Neural progenitor cell (in vitro differentiated cells): ENCODE measurements around the gene RIC8B. TPM values are rescaled to one million over a fixed set of nuclear protein-coding genes. Genes with fewer than 3 reads are reported as not detected.

Source experiments
- DNase-seq: peaks from one replicate; pipeline ENCODE4 v3.0.0-alpha.2; 2016; ENCODE audit warnings: low spot score
- H2AFZ ChIP-seq: fragments of 200-600 bp; sonication (generic); replicated peaks from 2 replicates; pipeline ENCODE4 v1.6.1; 2016; ENCODE audit warnings: antibody characterized with exemption
- H3F3A ChIP-seq: fragments of 200-600 bp; sonication (generic); 2 replicates; pipeline ENCODE4 v1.6.1; 2016; ENCODE audit warnings: antibody characterized with exemption, low read depth
- H3K27ac ChIP-seq: fragments of 200-600 bp; sonication (generic); 2 replicates; pipeline ENCODE4 v1.5.1; 2016; ENCODE audit warnings: mild to moderate bottlenecking
- H3K27me3 ChIP-seq: fragments of 200-600 bp; sonication (generic); 2 replicates; pipeline ENCODE4 v1.6.1; 2016; ENCODE audit warnings: mild to moderate bottlenecking, moderate library complexity
- H3K36me3 ChIP-seq: fragments of 200-600 bp; sonication (generic); 2 replicates; pipeline ENCODE4 v1.5.1; 2016
- H3K4me1 ChIP-seq: fragments of 200-600 bp; sonication (generic); 2 replicates; pipeline ENCODE4 v1.6.1; 2016; ENCODE audit warnings: mixed run types
- H3K4me2 ChIP-seq: fragments of 200-600 bp; sonication (generic); 2 replicates; pipeline ENCODE4 v1.6.1; 2016
- H3K4me3 ChIP-seq: fragments of 200-600 bp; sonication (generic); 2 replicates; pipeline ENCODE4 v1.5.1; 2016
- H3K79me2 ChIP-seq: fragments of 200-600 bp; sonication (generic); 2 replicates; pipeline ENCODE4 v1.6.1; 2016; ENCODE audit warnings: low read depth
- H3K9ac ChIP-seq: fragments of 200-600 bp; sonication (generic); 2 replicates; pipeline ENCODE4 v1.6.1; 2016
- H3K9me3 ChIP-seq: fragments of 200-600 bp; sonication (generic); 2 replicates; pipeline ENCODE4 v1.5.1; 2016; ENCODE audit warnings: low read depth
- H4K20me1 ChIP-seq: fragments of 200-600 bp; sonication (generic); 2 replicates; pipeline ENCODE4 v1.6.1; 2016; ENCODE audit warnings: low read depth
- H3K27ac Mint-ChIP-seq: 3 replicates; pipeline ENCODE4 v1.8.0; 2021; ENCODE audit warnings: mixed read lengths
- H3K27me3 Mint-ChIP-seq: 2 replicates; pipeline ENCODE4 v1.8.0; 2022; ENCODE audit warnings: low read depth, mild to moderate bottlenecking, inconsistent platforms, moderate library complexity, mixed read lengths; ENCODE audit not compliant: insufficient read depth
- H3K36me3 Mint-ChIP-seq: 3 replicates; pipeline ENCODE4 v1.8.0; 2021; ENCODE audit warnings: mixed read lengths
- H3K4me1 Mint-ChIP-seq: 3 replicates; pipeline ENCODE4 v1.8.0; 2021; ENCODE audit warnings: mixed read lengths
- H3K4me3 Mint-ChIP-seq: 3 replicates; pipeline ENCODE4 v1.8.0; 2021; ENCODE audit warnings: mild to moderate bottlenecking, moderate library complexity, mixed read lengths
- H3K9me3 Mint-ChIP-seq: 3 replicates; pipeline ENCODE4 v1.8.0; 2020; ENCODE audit warnings: mixed read lengths
- EZH2 ChIP-seq: fragments of 200-600 bp; sonication (generic); IDR thresholded peaks from 2 replicates; pipeline ENCODE4 v1.6.1; 2017; ENCODE audit warnings: antibody characterized with exemption, mild to moderate bottlenecking, moderate library complexity
- EZH2phosphoT487 ChIP-seq: fragments of 200-600 bp; sonication (generic); IDR thresholded peaks from 2 replicates; pipeline ENCODE4 v1.6.1; 2017; ENCODE audit warnings: antibody characterized with exemption
- total RNA-seq: library from RNA; depleted of rRNA; stranded (reverse); fragments of >200 nt; gene quantifications from 2 replicates; pipeline ENCODE4 v1.2.3, GENCODE V29; 2015; ENCODE audit warnings: low replicate concordance
- TF ChIP-seq, protein P1 (sequence below): fragments of 200-600 bp; sonication (generic); IDR thresholded peaks from 2 replicates; pipeline ENCODE4 v1.5.1; 2017; ENCODE audit warnings: antibody characterized with exemption, mild to moderate bottlenecking

Gene RIC8B
- total RNA-seq, 1 donor from 2014 or later, result 33.2 TPM

DNA sequence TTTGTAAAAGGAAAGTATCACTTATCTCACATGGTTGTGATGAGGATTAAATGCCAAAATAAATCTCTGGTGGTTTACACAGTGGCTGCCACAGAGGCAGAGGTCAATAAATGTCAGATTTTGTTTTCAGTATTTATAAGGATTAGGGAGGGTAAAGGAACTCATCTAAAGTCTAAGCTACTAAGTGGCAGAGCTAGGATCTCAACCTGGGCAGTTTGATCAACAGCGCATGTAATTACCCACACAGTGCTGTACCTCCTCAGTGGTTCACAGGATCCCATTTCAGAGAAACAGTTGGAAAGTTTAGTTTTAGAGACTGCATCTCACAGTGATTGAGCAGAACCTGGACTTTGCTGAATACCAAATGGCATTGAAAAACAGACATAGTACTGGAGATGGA lies 44.9 kb upstream of the RIC8B start:
- H3K4me3 ChIP-seq, result no peak overlapping the region
- H3K27ac Mint-ChIP-seq, result peak overlapping the region; percentile 5
- H3K9me3 Mint-ChIP-seq, result no peaks in the 10 kb centered on the region
- H3K9ac ChIP-seq, result no peak overlapping the region
- no peak overlapping the region for H3K27ac ChIP-seq
- no peaks in the 10 kb centered on the region for H3K79me2 ChIP-seq
- no peaks in the 10 kb centered on the region for H3K4me1 Mint-ChIP-seq
- H3K9me3 ChIP-seq, result peaks cover 5% of the 10 kb centered on the region
- H3K27me3 ChIP-seq, result no peaks in the 10 kb centered on the region
- H3K36me3 ChIP-seq, result no peaks in the 10 kb centered on the region
- H2AFZ ChIP-seq, result no peak overlapping the region
- no peaks in the 10 kb centered on the region for H4K20me1 ChIP-seq
- H3K36me3 Mint-ChIP-seq, result peaks cover 66% of the 10 kb centered on the region
- peaks cover 2% of the 10 kb centered on the region for H3K27me3 Mint-ChIP-seq
- DNase-seq, result no peak
- TF ChIP-seq EZH2phosphoT487 (no peak), EZH2 (no peak)
- TF ChIP-seq, protein P1, sequence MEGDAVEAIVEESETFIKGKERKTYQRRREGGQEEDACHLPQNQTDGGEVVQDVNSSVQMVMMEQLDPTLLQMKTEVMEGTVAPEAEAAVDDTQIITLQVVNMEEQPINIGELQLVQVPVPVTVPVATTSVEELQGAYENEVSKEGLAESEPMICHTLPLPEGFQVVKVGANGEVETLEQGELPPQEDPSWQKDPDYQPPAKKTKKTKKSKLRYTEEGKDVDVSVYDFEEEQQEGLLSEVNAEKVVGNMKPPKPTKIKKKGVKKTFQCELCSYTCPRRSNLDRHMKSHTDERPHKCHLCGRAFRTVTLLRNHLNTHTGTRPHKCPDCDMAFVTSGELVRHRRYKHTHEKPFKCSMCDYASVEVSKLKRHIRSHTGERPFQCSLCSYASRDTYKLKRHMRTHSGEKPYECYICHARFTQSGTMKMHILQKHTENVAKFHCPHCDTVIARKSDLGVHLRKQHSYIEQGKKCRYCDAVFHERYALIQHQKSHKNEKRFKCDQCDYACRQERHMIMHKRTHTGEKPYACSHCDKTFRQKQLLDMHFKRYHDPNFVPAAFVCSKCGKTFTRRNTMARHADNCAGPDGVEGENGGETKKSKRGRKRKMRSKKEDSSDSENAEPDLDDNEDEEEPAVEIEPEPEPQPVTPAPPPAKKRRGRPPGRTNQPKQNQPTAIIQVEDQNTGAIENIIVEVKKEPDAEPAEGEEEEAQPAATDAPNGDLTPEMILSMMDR, result no peak
- no peak overlapping the region for H3K4me2 ChIP-seq
- H3F3A ChIP-seq, result peaks cover 10% of the 10 kb centered on the region
- H3K4me1 ChIP-seq, result peaks cover 6% of the 10 kb centered on the region
- no peak overlapping the region for H3K4me3 Mint-ChIP-seq

DNA sequence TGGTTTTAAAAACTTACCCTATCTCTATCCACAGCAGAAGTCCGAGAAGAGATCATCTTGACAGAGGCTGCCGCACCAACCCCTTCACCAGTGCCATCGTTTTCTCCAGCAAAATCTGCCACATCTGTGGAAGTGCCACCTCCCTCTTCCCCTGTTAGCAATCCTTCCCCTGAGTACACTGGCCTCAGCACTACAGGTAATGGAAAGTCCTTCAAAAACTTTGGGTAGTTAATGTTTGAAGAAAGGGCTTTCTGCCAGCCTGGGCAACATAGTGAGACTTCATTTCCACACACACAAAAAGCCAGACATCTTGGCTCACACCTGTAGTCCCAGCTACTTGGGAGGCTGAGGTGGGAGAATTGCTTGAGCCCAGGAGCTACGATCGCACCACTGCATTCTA lies 41.6 kb upstream of the RIC8B start:
- Mint-ChIP-seq H3K4me1 (peaks cover 21% of the 10 kb centered on the region), H3K27ac (no peak overlapping the region), H3K36me3 (peaks cover 80% of the 10 kb centered on the region), H3K27me3 (peaks cover 2% of the 10 kb centered on the region), H3K4me3 (no peak overlapping the region), H3K9me3 (no peaks in the 10 kb centered on the region)
- Histone ChIP-seq H2AFZ (no peak overlapping the region), H3K79me2 (no peaks in the 10 kb centered on the region), H3K9ac (no peak overlapping the region), H3K4me1 (peaks cover 13% of the 10 kb centered on the region), H4K20me1 (no peaks in the 10 kb centered on the region), H3K27me3 (no peaks in the 10 kb centered on the region), H3K4me3 (no peak overlapping the region), H3K9me3 (no peaks in the 10 kb centered on the region), H3K27ac (no peak overlapping the region), H3K4me2 (no peak overlapping the region), H3F3A (no peaks in the 10 kb centered on the region), H3K36me3 (no peaks in the 10 kb centered on the region)
- TF ChIP-seq EZH2phosphoT487, result no peak
- no peak for TF ChIP-seq EZH2
- TF ChIP-seq, protein P1, result no peak
- no peak for DNase-seq

DNA sequence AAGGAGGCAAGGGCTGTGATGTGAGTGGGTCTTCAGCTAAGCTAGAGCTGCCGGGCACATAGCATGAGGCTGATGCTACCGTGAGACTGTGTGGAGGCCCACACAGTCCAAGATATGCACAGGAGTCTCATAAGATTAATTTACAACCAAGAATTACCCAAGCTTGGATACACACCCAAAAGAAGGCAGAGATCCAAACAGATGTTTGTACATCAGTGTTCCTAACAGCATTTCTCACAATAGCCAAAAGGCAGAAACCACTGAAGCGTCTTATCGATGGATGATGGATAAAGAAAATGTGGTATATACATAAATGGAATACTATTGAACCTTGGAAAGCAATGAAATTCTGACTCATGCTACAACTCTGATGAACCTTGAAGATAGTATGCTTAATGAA lies 40.8 kb upstream of the RIC8B start:
- Histone ChIP-seq H3K9ac (no peak overlapping the region), H2AFZ (no peak overlapping the region), H4K20me1 (no peaks in the 10 kb centered on the region), H3K4me3 (no peak overlapping the region), H3K9me3 (no peaks in the 10 kb centered on the region), H3K36me3 (no peaks in the 10 kb centered on the region), H3K4me2 (no peak overlapping the region), H3K4me1 (peaks cover 13% of the 10 kb centered on the region), H3K27ac (no peak overlapping the region), H3K27me3 (no peaks in the 10 kb centered on the region), H3F3A (no peaks in the 10 kb centered on the region), H3K79me2 (no peaks in the 10 kb centered on the region)
- H3K27ac Mint-ChIP-seq, result no peak overlapping the region
- no peak for DNase-seq
- no peak for TF ChIP-seq EZH2
- TF ChIP-seq EZH2phosphoT487, result no peak
- TF ChIP-seq, protein P1, result no peak
- H3K4me3 Mint-ChIP-seq, result no peak overlapping the region
- peaks cover 21% of the 10 kb centered on the region for H3K4me1 Mint-ChIP-seq
- H3K27me3 Mint-ChIP-seq, result peaks cover 2% of the 10 kb centered on the region
- no peaks in the 10 kb centered on the region for H3K9me3 Mint-ChIP-seq
- H3K36me3 Mint-ChIP-seq, result peaks cover 80% of the 10 kb centered on the region
